Smooth muscle cell (in vitro differentiated cells): ENCODE measurements around the gene CAT. TPM values are rescaled to one million over a fixed set of nuclear protein-coding genes. Genes with fewer than 3 reads are reported as not detected.

ENCODE experiments used
- DNase-seq: peaks from one replicate; lab custom pipeline; 2025; ENCODE audit not compliant: unreplicated experiment; lab: John Stamatoyannopoulos, UW
- H2AFZ ChIP-seq: fragments of 200-600 bp; sonication (generic); 2 replicates; pipeline ENCODE4 v1.6.0; 2016; ENCODE audit warnings: antibody characterized with exemption, low read depth, mild to moderate bottlenecking
- H3F3A ChIP-seq: fragments of 200-600 bp; sonication (generic); 2 replicates; pipeline ENCODE4 v1.6.0; 2017; ENCODE audit warnings: antibody characterized with exemption, low read depth
- H3K27ac ChIP-seq: fragments of 200-600 bp; sonication (generic); 2 replicates; pipeline ENCODE4 v1.5.1; 2016; ENCODE audit warnings: low read depth, mild to moderate bottlenecking
- H3K27me3 ChIP-seq: fragments of 200-600 bp; sonication (generic); 2 replicates; pipeline ENCODE4 v1.6.1; 2016; ENCODE audit warnings: low read depth, mild to moderate bottlenecking
- H3K36me3 ChIP-seq: fragments of 200-600 bp; sonication (generic); 2 replicates; pipeline ENCODE4 v1.5.1; 2016; ENCODE audit warnings: low read depth
- H3K4me1 ChIP-seq: fragments of 200-600 bp; sonication (generic); 2 replicates; pipeline ENCODE4 v1.5.1; 2016; ENCODE audit warnings: low read depth
- H3K4me2 ChIP-seq: fragments of 200-600 bp; sonication (generic); 2 replicates; pipeline ENCODE4 v1.6.0; 2016; ENCODE audit warnings: mild to moderate bottlenecking
- H3K4me3 ChIP-seq: fragments of 200-600 bp; sonication (generic); 2 replicates; pipeline ENCODE4 v1.5.1; 2016; ENCODE audit warnings: mild to moderate bottlenecking
- H3K79me2 ChIP-seq: fragments of 200-600 bp; sonication (generic); 2 replicates; pipeline ENCODE4 v1.6.0; 2016; ENCODE audit warnings: low read depth, mild to moderate bottlenecking
- H3K9ac ChIP-seq: fragments of 200-600 bp; sonication (generic); 2 replicates; pipeline ENCODE4 v1.6.0; 2016; ENCODE audit warnings: low read depth
- H3K9me3 ChIP-seq: fragments of 200-600 bp; sonication (generic); replicated peaks from 2 replicates; pipeline ENCODE4 v1.5.1; 2016; ENCODE audit warnings: low read depth
- H4K20me1 ChIP-seq: fragments of 200-600 bp; sonication (generic); 2 replicates; pipeline ENCODE4 v1.6.0; 2016; ENCODE audit warnings: low read depth
- WGBS: methylation state at CpG from one replicate; pipeline ENCODE4 v1.1.7; 2016; ENCODE audit warnings: low lambda C conversion rate; 5-methylcytosine and 5-hydroxymethylcytosine counted together
- polyA plus RNA-seq: library from polyadenylated mRNA; unstranded; fragments of >200 nt; fragmentation: Nextera tagmentation; extraction: Ambion mirVana; gene quantifications from 2 replicates; pipeline ENCODE4 v1.2.1, GENCODE V29; 2016
- total RNA-seq: library from RNA; depleted of rRNA; stranded (reverse); fragments of >200 nt; gene quantifications from 2 replicates; pipeline ENCODE4 v1.2.3, GENCODE V29; 2014
- TF ChIP-seq, protein P1 (sequence below): fragments of 200-600 bp; sonication (generic); IDR thresholded peaks from 2 replicates; pipeline ENCODE4 v1.5.1; 2017; ENCODE audit warnings: borderline replicate concordance, mild to moderate bottlenecking, antibody characterized with exemption; ENCODE audit not compliant: insufficient read depth, poor library complexity, severe bottlenecking

The CAT gene
- total and polyA plus RNA-seq, 2 experiments from 2014 or later = not detected

DNA sequence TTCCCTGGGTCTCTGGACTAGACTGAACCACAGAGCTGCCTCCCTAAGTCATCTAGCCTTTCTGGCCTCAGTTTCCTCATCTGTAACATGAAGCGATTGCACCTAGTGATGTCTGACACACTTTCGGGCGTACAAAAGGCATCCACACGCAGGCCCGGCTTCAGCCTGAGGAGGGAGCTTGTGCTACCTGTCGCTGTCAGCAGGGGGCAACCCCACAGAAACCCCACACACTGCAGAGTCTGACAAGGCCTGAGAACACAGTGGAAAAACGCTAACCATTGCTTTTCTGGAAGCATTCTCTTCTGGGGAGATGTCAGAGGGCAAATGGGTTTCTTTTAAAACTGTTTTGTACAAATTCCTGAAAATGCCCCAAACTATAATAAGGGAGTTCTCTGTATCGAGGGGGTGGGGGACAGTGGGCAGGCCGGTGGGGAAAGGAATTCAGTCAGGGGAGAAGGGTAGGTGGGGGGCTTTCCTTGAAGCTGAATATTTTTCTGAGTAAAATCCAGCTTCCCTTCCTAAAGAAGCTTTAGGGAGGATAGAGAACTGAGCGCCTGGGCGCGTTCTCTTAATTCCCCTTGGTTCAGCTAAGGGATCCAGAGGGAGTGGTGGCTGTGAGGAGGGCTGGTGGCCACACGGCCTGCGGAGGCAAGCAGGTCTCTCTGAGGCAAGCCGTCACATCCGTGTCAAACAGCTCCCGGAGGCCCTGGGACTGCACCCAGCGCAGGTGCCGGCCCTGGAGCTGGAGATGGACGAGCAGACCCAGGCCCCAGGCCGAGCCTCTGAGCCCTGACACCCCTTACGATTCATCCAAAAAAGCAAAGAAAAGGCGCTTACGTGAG lies 74.3 kb downstream of the CAT start:
- no peaks in the 10 kb centered on the region for H3F3A ChIP-seq
- no peak overlapping the region for H3K4me2 ChIP-seq

DNA sequence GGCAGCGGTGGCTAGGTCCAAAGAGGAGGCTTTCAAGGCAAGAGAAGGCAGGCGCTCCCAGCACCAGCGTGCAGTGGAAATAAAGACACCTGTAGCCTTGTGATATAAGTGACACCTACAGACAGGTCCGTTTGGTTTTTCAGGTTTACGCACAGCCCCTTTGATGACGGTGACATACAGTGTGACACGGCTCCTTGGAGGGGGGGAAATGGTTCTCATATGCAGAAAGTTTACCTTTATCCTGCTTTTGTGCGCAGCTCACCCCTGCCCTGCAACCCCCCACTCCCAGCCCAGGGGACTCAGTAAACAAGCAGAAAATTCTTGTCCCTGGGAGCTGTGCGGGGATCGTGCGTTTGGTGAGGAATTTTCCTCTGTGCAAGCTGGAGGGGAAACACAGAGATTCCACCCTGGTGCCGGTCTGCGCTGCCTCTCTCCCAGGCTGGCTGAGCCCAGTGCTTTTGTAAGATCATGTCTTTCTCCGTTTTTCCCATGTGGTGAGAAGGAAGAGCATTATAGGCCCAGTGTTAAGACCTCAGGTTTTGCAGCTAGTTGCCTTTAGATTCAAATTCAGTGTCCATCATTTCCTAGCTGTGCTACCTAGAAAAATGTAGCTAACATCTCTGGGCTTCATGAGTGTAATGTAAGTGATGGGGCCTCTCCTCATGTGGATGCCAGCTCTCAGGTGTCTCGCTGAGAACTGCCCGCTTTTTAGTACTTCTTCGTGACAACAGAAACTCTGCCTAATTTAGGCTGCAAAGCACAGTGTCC lies 75.1 kb downstream of the CAT start, which contains the start of gene ELF5:
ELF5 (minus strand) TSS at position 113 of the 768 bp plus-strand sequence. CDS start 8,045 bp downstream, outside the sequence.
- no peak within 1 kb of the TSS for H3K9ac ChIP-seq
- H3K4me1 ChIP-seq = no peaks in the 10 kb centered on the region
- no peaks in the 10 kb centered on the region for H3K9me3 ChIP-seq
- H3K4me2 ChIP-seq = no peak within 1 kb of the TSS
- WGBS = 71% methylated on average over 17 of the region's 17 CpGs
- H2AFZ ChIP-seq = no peak within 1 kb of the TSS
- H3K79me2 ChIP-seq = no peaks in the 10 kb centered on the region
- no peaks in the 10 kb centered on the region for H4K20me1 ChIP-seq
- H3K27ac ChIP-seq = no peak within 1 kb of the TSS
- H3K36me3 ChIP-seq = no peaks in the 10 kb centered on the region
- DNase-seq = no peak
- TF ChIP-seq, protein P1, sequence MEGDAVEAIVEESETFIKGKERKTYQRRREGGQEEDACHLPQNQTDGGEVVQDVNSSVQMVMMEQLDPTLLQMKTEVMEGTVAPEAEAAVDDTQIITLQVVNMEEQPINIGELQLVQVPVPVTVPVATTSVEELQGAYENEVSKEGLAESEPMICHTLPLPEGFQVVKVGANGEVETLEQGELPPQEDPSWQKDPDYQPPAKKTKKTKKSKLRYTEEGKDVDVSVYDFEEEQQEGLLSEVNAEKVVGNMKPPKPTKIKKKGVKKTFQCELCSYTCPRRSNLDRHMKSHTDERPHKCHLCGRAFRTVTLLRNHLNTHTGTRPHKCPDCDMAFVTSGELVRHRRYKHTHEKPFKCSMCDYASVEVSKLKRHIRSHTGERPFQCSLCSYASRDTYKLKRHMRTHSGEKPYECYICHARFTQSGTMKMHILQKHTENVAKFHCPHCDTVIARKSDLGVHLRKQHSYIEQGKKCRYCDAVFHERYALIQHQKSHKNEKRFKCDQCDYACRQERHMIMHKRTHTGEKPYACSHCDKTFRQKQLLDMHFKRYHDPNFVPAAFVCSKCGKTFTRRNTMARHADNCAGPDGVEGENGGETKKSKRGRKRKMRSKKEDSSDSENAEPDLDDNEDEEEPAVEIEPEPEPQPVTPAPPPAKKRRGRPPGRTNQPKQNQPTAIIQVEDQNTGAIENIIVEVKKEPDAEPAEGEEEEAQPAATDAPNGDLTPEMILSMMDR = no peak
- no peak within 1 kb of the TSS for H3K4me3 ChIP-seq
- no peaks in the 10 kb centered on the region for H3K27me3 ChIP-seq
- H3F3A ChIP-seq = no peaks in the 10 kb centered on the region

More for the DNA sequence above, 74.3 kb downstream of the CAT start:
- no peaks in the 10 kb centered on the region for H3K4me1 ChIP-seq
- no peak overlapping the region for H2AFZ ChIP-seq
- no peaks in the 10 kb centered on the region for H3K27me3 ChIP-seq
- no peaks in the 10 kb centered on the region for H4K20me1 ChIP-seq
- H3K79me2 ChIP-seq = no peaks in the 10 kb centered on the region
- H3K9me3 ChIP-seq = no peaks in the 10 kb centered on the region
- TF ChIP-seq, protein P1 = peak; percentile 58
- no peak overlapping the region for H3K27ac ChIP-seq
- no peak overlapping the region for H3K4me3 ChIP-seq
- WGBS = 72% methylated on average over 24 of the region's 24 CpGs
- H3K9ac ChIP-seq = no peak overlapping the region
- H3K36me3 ChIP-seq = no peaks in the 10 kb centered on the region
- no peak for DNase-seq

GRCh38 chr11:34514597-34514996 lies 75.9 kb downstream of the CAT start:
- DNase-seq = no peak
- no peak overlapping the region for H3K27ac ChIP-seq
- no peaks in the 10 kb centered on the region for H3K4me1 ChIP-seq
- no peak overlapping the region for H2AFZ ChIP-seq
- H3K36me3 ChIP-seq = no peaks in the 10 kb centered on the region
- H3K4me2 ChIP-seq = no peak overlapping the region
- no peak overlapping the region for H3K4me3 ChIP-seq
- no peak overlapping the region for H3K9ac ChIP-seq
- TF ChIP-seq, protein P1 = no peak
- H4K20me1 ChIP-seq = no peaks in the 10 kb centered on the region
- H3K27me3 ChIP-seq = no peaks in the 10 kb centered on the region
- H3K79me2 ChIP-seq = no peaks in the 10 kb centered on the region
- H3F3A ChIP-seq = no peaks in the 10 kb centered on the region
- WGBS = 95% methylated on average over 7 of the region's 7 CpGs
- no peaks in the 10 kb centered on the region for H3K9me3 ChIP-seq
